ENCODE measurements around the gene METTL2B. TPM values are rescaled to one million over a fixed set of nuclear protein-coding genes. Genes with fewer than 3 reads are reported as not detected.

The METTL2B gene
- total RNA-seq, 1 experiment from 2014 or later = 40.4 TPM

- Mint-ChIP-seq H3K4me1 (peaks cover 50% of the 10 kb centered on the region), H3K27me3 (ENCODE audit: low read depth) (peaks cover 3% of the 10 kb centered on the region; the same call in 1 of the 2 replicates), H3K9me3 (peaks cover 10% of the 10 kb centered on the region; the same call in 1 of the 2 replicates), H3K27ac (peak overlapping the region; percentile 39), H3K36me3 (peaks cover 37% of the 10 kb centered on the region), H3K4me3 (no peak overlapping the region)
- TF ChIP-seq, protein P1, sequence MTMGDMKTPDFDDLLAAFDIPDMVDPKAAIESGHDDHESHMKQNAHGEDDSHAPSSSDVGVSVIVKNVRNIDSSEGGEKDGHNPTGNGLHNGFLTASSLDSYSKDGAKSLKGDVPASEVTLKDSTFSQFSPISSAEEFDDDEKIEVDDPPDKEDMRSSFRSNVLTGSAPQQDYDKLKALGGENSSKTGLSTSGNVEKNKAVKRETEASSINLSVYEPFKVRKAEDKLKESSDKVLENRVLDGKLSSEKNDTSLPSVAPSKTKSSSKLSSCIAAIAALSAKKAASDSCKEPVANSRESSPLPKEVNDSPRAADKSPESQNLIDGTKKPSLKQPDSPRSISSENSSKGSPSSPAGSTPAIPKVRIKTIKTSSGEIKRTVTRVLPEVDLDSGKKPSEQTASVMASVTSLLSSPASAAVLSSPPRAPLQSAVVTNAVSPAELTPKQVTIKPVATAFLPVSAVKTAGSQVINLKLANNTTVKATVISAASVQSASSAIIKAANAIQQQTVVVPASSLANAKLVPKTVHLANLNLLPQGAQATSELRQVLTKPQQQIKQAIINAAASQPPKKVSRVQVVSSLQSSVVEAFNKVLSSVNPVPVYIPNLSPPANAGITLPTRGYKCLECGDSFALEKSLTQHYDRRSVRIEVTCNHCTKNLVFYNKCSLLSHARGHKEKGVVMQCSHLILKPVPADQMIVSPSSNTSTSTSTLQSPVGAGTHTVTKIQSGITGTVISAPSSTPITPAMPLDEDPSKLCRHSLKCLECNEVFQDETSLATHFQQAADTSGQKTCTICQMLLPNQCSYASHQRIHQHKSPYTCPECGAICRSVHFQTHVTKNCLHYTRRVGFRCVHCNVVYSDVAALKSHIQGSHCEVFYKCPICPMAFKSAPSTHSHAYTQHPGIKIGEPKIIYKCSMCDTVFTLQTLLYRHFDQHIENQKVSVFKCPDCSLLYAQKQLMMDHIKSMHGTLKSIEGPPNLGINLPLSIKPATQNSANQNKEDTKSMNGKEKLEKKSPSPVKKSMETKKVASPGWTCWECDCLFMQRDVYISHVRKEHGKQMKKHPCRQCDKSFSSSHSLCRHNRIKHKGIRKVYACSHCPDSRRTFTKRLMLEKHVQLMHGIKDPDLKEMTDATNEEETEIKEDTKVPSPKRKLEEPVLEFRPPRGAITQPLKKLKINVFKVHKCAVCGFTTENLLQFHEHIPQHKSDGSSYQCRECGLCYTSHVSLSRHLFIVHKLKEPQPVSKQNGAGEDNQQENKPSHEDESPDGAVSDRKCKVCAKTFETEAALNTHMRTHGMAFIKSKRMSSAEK (CRISPR knock-in tag; IDR thresholded peaks at IDR 0.05; ENCODE audit: borderline replicate concordance) = no peak
- TF ChIP-seq ATF3 (CRISPR knock-in tag; conservative IDR thresholded peaks at IDR 0.05) = no peak
- POLR2A ChIA-PET = no interaction called here
- DNase-seq (ENCODE audit: low spot score) (no peak), ATAC-seq (no peak)
- CTCF ChIA-PET = interaction anchor here (0.7 to 3.6 kb wide), 24 partner anchors 11 to 207 kb away, joined by 3 to 199 read pairs (median 8); partner anchors contain the start of genes IMPDH1, METTL2B and RBM28
These were observed 17.6 kb upstream of the METTL2B start for GRCh38 chr7:128458956-128459355.

DNA sequence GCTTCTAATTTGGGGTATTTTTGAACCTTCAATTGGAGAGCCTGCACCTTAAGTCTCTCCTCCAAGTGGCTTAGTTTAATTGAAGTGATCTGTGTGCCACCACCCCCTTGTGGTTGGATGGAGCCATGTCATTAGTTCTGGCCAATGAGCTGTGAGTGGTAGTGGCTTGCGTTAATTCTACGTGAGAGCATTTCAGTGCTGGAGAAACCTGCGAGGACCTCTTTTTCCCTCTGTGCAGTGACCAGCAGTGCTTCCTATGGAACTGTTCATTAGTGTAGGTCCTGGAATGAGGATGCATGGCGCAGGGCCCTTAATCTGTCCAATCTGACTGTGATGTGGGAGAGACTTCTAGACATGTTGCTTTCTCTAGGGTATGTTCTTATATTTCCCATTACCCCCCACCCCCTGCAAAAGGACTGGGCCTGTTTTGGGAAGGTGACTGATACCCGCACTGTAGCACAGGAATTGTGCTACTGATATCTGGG is 17.1 kb upstream of the METTL2B start:
- Mint-ChIP-seq H3K36me3 (peaks cover 39% of the 10 kb centered on the region), H3K27ac (peak overlapping the region; percentile 87), H3K4me3 (peak overlapping the region; percentile 41; the same call in 1 of the 2 replicates), H3K9me3 (peaks cover 10% of the 10 kb centered on the region; the same call in 1 of the 2 replicates), H3K27me3 (ENCODE audit: low read depth) (peaks cover 3% of the 10 kb centered on the region; the same call in 1 of the 2 replicates), H3K4me1 (peaks cover 45% of the 10 kb centered on the region)
- ChIA-PET CTCF (interaction anchor here (0.5 to 3.6 kb wide), 32 partner anchors 10 to 249 kb away, joined by 3 to 199 read pairs (median 6); partner anchors contain the start of genes IMPDH1, METTL2B and RBM28), POLR2A (no interaction called here)
- DNase-seq (ENCODE audit: low spot score) = peak; percentile 65
- TF ChIP-seq, protein P2, sequence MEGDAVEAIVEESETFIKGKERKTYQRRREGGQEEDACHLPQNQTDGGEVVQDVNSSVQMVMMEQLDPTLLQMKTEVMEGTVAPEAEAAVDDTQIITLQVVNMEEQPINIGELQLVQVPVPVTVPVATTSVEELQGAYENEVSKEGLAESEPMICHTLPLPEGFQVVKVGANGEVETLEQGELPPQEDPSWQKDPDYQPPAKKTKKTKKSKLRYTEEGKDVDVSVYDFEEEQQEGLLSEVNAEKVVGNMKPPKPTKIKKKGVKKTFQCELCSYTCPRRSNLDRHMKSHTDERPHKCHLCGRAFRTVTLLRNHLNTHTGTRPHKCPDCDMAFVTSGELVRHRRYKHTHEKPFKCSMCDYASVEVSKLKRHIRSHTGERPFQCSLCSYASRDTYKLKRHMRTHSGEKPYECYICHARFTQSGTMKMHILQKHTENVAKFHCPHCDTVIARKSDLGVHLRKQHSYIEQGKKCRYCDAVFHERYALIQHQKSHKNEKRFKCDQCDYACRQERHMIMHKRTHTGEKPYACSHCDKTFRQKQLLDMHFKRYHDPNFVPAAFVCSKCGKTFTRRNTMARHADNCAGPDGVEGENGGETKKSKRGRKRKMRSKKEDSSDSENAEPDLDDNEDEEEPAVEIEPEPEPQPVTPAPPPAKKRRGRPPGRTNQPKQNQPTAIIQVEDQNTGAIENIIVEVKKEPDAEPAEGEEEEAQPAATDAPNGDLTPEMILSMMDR (IDR thresholded peaks at IDR 0.05) = peak; percentile 62
- TF ChIP-seq ESRRA (CRISPR knock-in tag; IDR thresholded peaks at IDR 0.05; ENCODE audit: borderline replicate concordance) (no peak), ZNF396 (CRISPR knock-in tag; IDR thresholded peaks at IDR 0.05; ENCODE audit: borderline replicate concordance) (no peak), NFYB (CRISPR knock-in tag; conservative IDR thresholded peaks at IDR 0.05; ENCODE audit: low read depth) (peak; percentile 59), RORB (CRISPR knock-in tag; IDR thresholded peaks at IDR 0.05) (no peak), USF1 (CRISPR knock-in tag; IDR thresholded peaks at IDR 0.05) (no peak), NR2C2 (CRISPR knock-in tag; IDR thresholded peaks at IDR 0.05) (no peak)
- ATAC-seq = peak; percentile 68

DNA sequence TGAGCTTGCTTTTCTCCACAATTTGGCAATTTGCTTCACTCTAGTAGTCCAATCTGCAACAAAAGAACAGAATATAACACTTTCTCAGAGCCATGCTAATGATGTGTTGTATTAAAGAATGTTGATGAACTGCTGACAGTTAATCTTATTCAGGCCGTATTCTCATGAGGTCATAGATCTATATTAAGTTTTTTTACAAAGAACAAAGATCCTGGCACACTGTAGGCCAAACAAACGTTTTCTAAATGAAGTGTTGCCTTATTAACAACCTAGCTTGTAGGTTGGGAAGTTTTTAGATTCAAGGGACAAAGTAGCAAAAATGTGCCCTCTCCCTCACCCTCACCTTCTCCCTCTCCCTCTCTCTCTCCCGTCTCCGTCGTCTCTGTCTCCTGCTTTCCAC is 14.1 kb upstream of the METTL2B start:
- POLR2A ChIA-PET = no interaction called here
- no peak overlapping the region for H3K4me3 Mint-ChIP-seq
- H3K36me3 Mint-ChIP-seq = peaks cover 35% of the 10 kb centered on the region
- H3K27me3 Mint-ChIP-seq (ENCODE audit: low read depth) = no peaks in the 10 kb centered on the region
- CTCF ChIA-PET = interaction anchor here (1.6 to 3.6 kb wide), 2 partner anchors 37 to 398 kb away, joined by 3 to 199 read pairs; no protein-coding TSS in a partner anchor
- peaks cover 23% of the 10 kb centered on the region for H3K4me1 Mint-ChIP-seq
- DNase-seq (ENCODE audit: low spot score) = no peak
- H3K27ac Mint-ChIP-seq = no peak overlapping the region
- peaks cover 10% of the 10 kb centered on the region; the same call in 1 of the 2 replicates for H3K9me3 Mint-ChIP-seq
- ATAC-seq = no peak
- no peak for TF ChIP-seq USF1 (CRISPR knock-in tag; IDR thresholded peaks at IDR 0.05)
- TF ChIP-seq CREM (CRISPR knock-in tag; IDR thresholded peaks at IDR 0.05) = no peak
- TF ChIP-seq, protein P3, sequence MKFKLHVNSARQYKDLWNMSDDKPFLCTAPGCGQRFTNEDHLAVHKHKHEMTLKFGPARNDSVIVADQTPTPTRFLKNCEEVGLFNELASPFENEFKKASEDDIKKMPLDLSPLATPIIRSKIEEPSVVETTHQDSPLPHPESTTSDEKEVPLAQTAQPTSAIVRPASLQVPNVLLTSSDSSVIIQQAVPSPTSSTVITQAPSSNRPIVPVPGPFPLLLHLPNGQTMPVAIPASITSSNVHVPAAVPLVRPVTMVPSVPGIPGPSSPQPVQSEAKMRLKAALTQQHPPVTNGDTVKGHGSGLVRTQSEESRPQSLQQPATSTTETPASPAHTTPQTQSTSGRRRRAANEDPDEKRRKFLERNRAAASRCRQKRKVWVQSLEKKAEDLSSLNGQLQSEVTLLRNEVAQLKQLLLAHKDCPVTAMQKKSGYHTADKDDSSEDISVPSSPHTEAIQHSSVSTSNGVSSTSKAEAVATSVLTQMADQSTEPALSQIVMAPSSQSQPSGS (CRISPR knock-in tag; IDR thresholded peaks at IDR 0.05; ENCODE audit: borderline replicate concordance, low read depth) = no peak
- no peak for TF ChIP-seq GABPB1 (CRISPR knock-in tag; IDR thresholded peaks at IDR 0.05)
- no peak for TF ChIP-seq ATF6 (CRISPR knock-in tag; IDR thresholded peaks at IDR 0.05)
- no peak for TF ChIP-seq MLX (CRISPR knock-in tag; IDR thresholded peaks at IDR 0.05)
